Rectal smooth muscle tissue (tissue), 1 donor: ENCODE results near the gene BMPR1B.
"Not testable (repeated sequence)": the region's sequence is repeated elsewhere in the genome, so short reads cannot be mapped to it uniquely, and the experiment has no call there.

Source experiments
- H3K27ac ChIP-seq: one replicate; pipeline ENCODE4 v1.7.0; 2013; ENCODE audit warnings: low read depth, low read length, inconsistent platforms
- H3K27me3 ChIP-seq: one replicate; pipeline ENCODE4 v1.7.0; 2013; ENCODE audit warnings: low read length; ENCODE audit not compliant: control insufficient read depth, insufficient read depth
- H3K36me3 ChIP-seq: one replicate; pipeline ENCODE4 v1.7.0; 2013; ENCODE audit warnings: low read length; ENCODE audit not compliant: control insufficient read depth, insufficient read depth
- H3K4me1 ChIP-seq: one replicate; pipeline ENCODE4 v1.7.0; 2013; ENCODE audit warnings: low read length; ENCODE audit not compliant: control insufficient read depth, insufficient read depth
- H3K4me3 ChIP-seq: one replicate; pipeline ENCODE4 v1.7.0; 2013; ENCODE audit warnings: low read length
- H3K9ac ChIP-seq: one replicate; pipeline ENCODE4 v1.7.0; 2013; ENCODE audit warnings: low read length

Gene BMPR1B

GRCh38 chr4:95158045-95158444, 400.3 kb downstream of the BMPR1B start:
- no peaks in the 10 kb centered on the region for H3K27me3 ChIP-seq
- H3K9ac ChIP-seq: no peak overlapping the region
- H3K4me3 ChIP-seq: no peak overlapping the region
- H3K36me3 ChIP-seq: no peaks in the 10 kb centered on the region
- H3K27ac ChIP-seq: no peak overlapping the region
- no peaks in the 10 kb centered on the region for H3K4me1 ChIP-seq

- Histone ChIP-seq H3K9ac (no peak overlapping the region), H3K27me3 (no peaks in the 10 kb centered on the region), H3K4me3 (no peak overlapping the region), H3K36me3 (no peaks in the 10 kb centered on the region), H3K27ac (no peak overlapping the region), H3K4me1 (no peaks in the 10 kb centered on the region)
Observed at GRCh38 chr4:95158626-95159025, 400.9 kb downstream of the BMPR1B start.

- Histone ChIP-seq H3K36me3 (no peaks in the 10 kb centered on the region), H3K27ac (no peak overlapping the region), H3K27me3 (no peaks in the 10 kb centered on the region), H3K4me3 (no peak overlapping the region), H3K9ac (no peak overlapping the region), H3K4me1 (no peaks in the 10 kb centered on the region)
Observed at GRCh38 chr4:95159384-95159783, 401.6 kb downstream of the BMPR1B start.

GRCh38 chr4:95161781-95162469, 404.2 kb downstream of the BMPR1B start:
- no peak overlapping the region for H3K4me3 ChIP-seq
- no peaks in the 10 kb centered on the region for H3K27me3 ChIP-seq
- H3K4me1 ChIP-seq: no peaks in the 10 kb centered on the region
- no peak overlapping the region for H3K9ac ChIP-seq
- no peaks in the 10 kb centered on the region for H3K36me3 ChIP-seq
- H3K27ac ChIP-seq: no peak overlapping the region

- H3K27me3 ChIP-seq: no peaks in the 10 kb centered on the region
- no peak overlapping the region for H3K4me3 ChIP-seq
- H3K27ac ChIP-seq: no peak overlapping the region
- H3K9ac ChIP-seq: no peak overlapping the region
- no peaks in the 10 kb centered on the region for H3K4me1 ChIP-seq
- no peaks in the 10 kb centered on the region for H3K36me3 ChIP-seq
Observed at GRCh38 chr4:95162867-95163266, 405.1 kb downstream of the BMPR1B start.

- Histone ChIP-seq H3K4me3 (no peak overlapping the region), H3K9ac (no peak overlapping the region), H3K36me3 (no peaks in the 10 kb centered on the region)
Observed at GRCh38 chr4:95165926-95166524, 408.3 kb downstream of the BMPR1B start.

GRCh38 chr4:95167805-95168204, 410.1 kb downstream of the BMPR1B start:
- H3K4me1 ChIP-seq: no peaks in the 10 kb centered on the region
- no peak overlapping the region for H3K9ac ChIP-seq
- no peak overlapping the region for H3K27ac ChIP-seq

More at GRCh38 chr4:95165926-95166524, 408.3 kb downstream of the BMPR1B start:
- Histone ChIP-seq H3K4me1 (no peaks in the 10 kb centered on the region), H3K27me3 (no peaks in the 10 kb centered on the region), H3K27ac (no peak overlapping the region)

GRCh38 chr4:95170176-95170575, 412.4 kb downstream of the BMPR1B start:
- no peaks in the 10 kb centered on the region for H3K36me3 ChIP-seq
- no peak overlapping the region for H3K9ac ChIP-seq
- no peaks in the 10 kb centered on the region for H3K27me3 ChIP-seq
- H3K4me3 ChIP-seq: no peak overlapping the region
- no peak overlapping the region for H3K27ac ChIP-seq
- H3K4me1 ChIP-seq: no peaks in the 10 kb centered on the region

More at GRCh38 chr4:95167805-95168204, 410.1 kb downstream of the BMPR1B start:
- Histone ChIP-seq H3K36me3 (no peaks in the 10 kb centered on the region), H3K4me3 (no peak overlapping the region), H3K27me3 (no peaks in the 10 kb centered on the region)

- H3K36me3 ChIP-seq, H3K27ac ChIP-seq, H3K27me3 ChIP-seq, H3K4me1 ChIP-seq, H3K9ac ChIP-seq, H3K4me3 ChIP-seq: not testable (repeated sequence)
Observed at GRCh38 chr4:95171377-95171776, 413.6 kb downstream of the BMPR1B start.

- Histone ChIP-seq H3K27me3 (no peaks in the 10 kb centered on the region), H3K36me3 (no peaks in the 10 kb centered on the region), H3K9ac (no peak overlapping the region), H3K4me1 (no peaks in the 10 kb centered on the region), H3K4me3 (no peak overlapping the region), H3K27ac (no peak overlapping the region)
Observed at GRCh38 chr4:95178938-95179337, 421.2 kb downstream of the BMPR1B start.

- H3K9ac ChIP-seq: no peak overlapping the region
- H3K36me3 ChIP-seq: no peaks in the 10 kb centered on the region
Observed at GRCh38 chr4:95180531-95181242, 422.9 kb downstream of the BMPR1B start.

GRCh38 chr4:95181243-95181995, 423.7 kb downstream of the BMPR1B start:
- H3K9ac ChIP-seq: no peak overlapping the region
- no peaks in the 10 kb centered on the region for H3K4me1 ChIP-seq
- H3K27ac ChIP-seq: no peak overlapping the region
- no peaks in the 10 kb centered on the region for H3K27me3 ChIP-seq
- H3K36me3 ChIP-seq: no peaks in the 10 kb centered on the region
- H3K4me3 ChIP-seq: no peak overlapping the region

More at GRCh38 chr4:95180531-95181242, 422.9 kb downstream of the BMPR1B start:
- H3K27ac ChIP-seq: no peak overlapping the region
- H3K4me1 ChIP-seq: no peaks in the 10 kb centered on the region
- H3K4me3 ChIP-seq: no peak overlapping the region
- no peaks in the 10 kb centered on the region for H3K27me3 ChIP-seq
